HCT116 (cell line): ENCODE data around the gene PAPPA2. TPM values are rescaled to one million over a fixed set of nuclear protein-coding genes. Genes with fewer than 3 reads are reported as not detected.

Experiments used
- ATAC-seq: fragments of 200-7000 bp; cut with Tn5 transposase; 2 replicates; pipeline ENCODE4 v1.9.1; 2020; ENCODE audit warnings: mild to moderate bottlenecking, moderate library complexity
- BruUV-seq: library from RNA; stranded (reverse); fragments of 400-500 nt; replicated peaks from 2 replicates; lab custom pipeline; 2021; lab: Mats Ljungman, UMichigan
- CTCF ChIA-PET: fragments of 300-600 bp; sonication (Branson Sonifier 250); formaldehyde crosslinking; loops from one replicate; lab custom pipeline; 2021; ENCODE audit warnings: antibody characterized with exemption; lab: Charles Lee
- POLR2A ChIA-PET: fragments of 300-600, 350-600 bp; sonication (Branson Sonifier 250); formaldehyde crosslinking; loops from one replicate; lab custom pipeline; 2021; ENCODE audit warnings: antibody characterized with exemption; lab: Charles Lee
- RAD21 ChIA-PET, 2 experiments: fragments of 300-600 bp; sonication (Branson Sonifier 250); formaldehyde crosslinking; loops; one replicate each; lab custom pipeline; 2023; ENCODE audit warnings: low total read pairs in 2 of 2; ENCODE audit not compliant: uncharacterized antibody in 2 of 2, unreplicated experiment in 2 of 2, low non-redundant PET in 1 of 2; lab: Charles Lee
- DNase-seq: peaks from one replicate; pipeline ENCODE4 v3.0.0-alpha.2; 2010; ENCODE audit warnings: low read depth, low spot score
- H2AFZ ChIP-seq: fragments of 200-600 bp; shearing (Covaris generic), sonication (generic); 2 replicates; pipeline ENCODE4 v1.6.1; 2017; ENCODE audit warnings: low read depth, mixed run types, mixed read lengths, antibody characterized with exemption, low read length; ENCODE audit not compliant: poor library complexity, severe bottlenecking
- H3K27ac ChIP-seq: 2 replicates; pipeline ENCODE4 v1.5.1; 2012; ENCODE audit warnings: low read depth, low read length
- H3K27me3 ChIP-seq: fragments of 200-600 bp; sonication (generic); 2 replicates; pipeline ENCODE4 v1.6.1; 2016; ENCODE audit warnings: mixed run types, low read length, mixed read lengths; ENCODE audit not compliant: insufficient read depth
- H3K36me3 ChIP-seq, 2 experiments: fragments of 200-500 bp in 1 of 2; fragments of 200-600 bp in 1 of 2; sonication (Bioruptor generic) in 1 of 2; sonication (generic) in 1 of 2; 2 replicates each; pipeline versions ENCODE4 v1.5.1 to v1.6.1; 2014 to 2016; ENCODE audit warnings: low read length in 2 of 2, inconsistent platforms in 1 of 2, mixed read lengths in 1 of 2, mixed run types in 1 of 2; ENCODE audit not compliant: insufficient read depth in 2 of 2, control insufficient read depth in 1 of 2
- H3K4me1 ChIP-seq, 2 experiments: fragments of 200-600 bp in 1 of 2; sonication (generic) in 1 of 2; 2 replicates each; pipeline versions ENCODE4 v1.5.1 to v1.6.1; 2012 to 2017; ENCODE audit warnings: low read length in 2 of 2, inconsistent platforms in 1 of 2, mild to moderate bottlenecking in 1 of 2, mixed read lengths in 1 of 2, mixed run types in 1 of 2, moderate library complexity in 1 of 2; ENCODE audit not compliant: insufficient read depth in 2 of 2, control insufficient read depth in 1 of 2
- H3K4me2 ChIP-seq: fragments of 200-600 bp; sonication (generic); 2 replicates; pipeline ENCODE4 v1.6.1; 2017; ENCODE audit warnings: mixed run types, low read length, mixed read lengths
- H3K4me3 ChIP-seq, 2 experiments: fragments of 200-600 bp in 1 of 2; sonication (generic) in 1 of 2; replicated peaks in 1 of 2; 2 replicates each; pipeline ENCODE4 v1.5.1; 2011 to 2016; ENCODE audit warnings: low read length in 2 of 2, control low read depth in 1 of 2, low read depth in 1 of 2, mild to moderate bottlenecking in 1 of 2, mixed read lengths in 1 of 2, mixed run types in 1 of 2
- H3K79me2 ChIP-seq: fragments of 200-600 bp; sonication (generic); 2 replicates; pipeline ENCODE4 v1.6.1; 2017; ENCODE audit warnings: mild to moderate bottlenecking, mixed run types, low read length, moderate library complexity, mixed read lengths; ENCODE audit not compliant: insufficient read depth
- H3K9ac ChIP-seq: fragments of 200-600 bp; sonication (generic); 2 replicates; pipeline ENCODE4 v1.6.1; 2016; ENCODE audit warnings: low read length, mixed read lengths
- H3K9me2 ChIP-seq: fragments of 200-600 bp; sonication (generic), shearing (Covaris generic); 2 replicates; pipeline ENCODE4 v1.6.1; 2017; ENCODE audit warnings: mixed run types, mild to moderate bottlenecking, moderate library complexity; ENCODE audit not compliant: insufficient read depth
- H3K9me3 ChIP-seq, 2 experiments: fragments of 200-500 bp in 1 of 2; fragments of 200-600 bp in 1 of 2; sonication (Bioruptor generic) in 1 of 2; sonication (generic) in 1 of 2; 2 replicates each; pipeline ENCODE4 v1.6.1; 2014 to 2017; ENCODE audit warnings: low read length in 2 of 2, mixed read lengths in 2 of 2, inconsistent platforms in 1 of 2, low read depth in 1 of 2, mild to moderate bottlenecking in 1 of 2, mixed run types in 1 of 2, moderate library complexity in 1 of 2; ENCODE audit not compliant: control insufficient read depth in 1 of 2, insufficient read depth in 1 of 2
- H4K20me1 ChIP-seq: fragments of 200-600 bp; sonication (generic), shearing (Covaris generic); 2 replicates; pipeline ENCODE4 v1.6.1; 2017; ENCODE audit warnings: mixed run types, mild to moderate bottlenecking, moderate library complexity; ENCODE audit not compliant: insufficient read depth
- EGR1 ChIP-seq: IDR thresholded peaks from 2 replicates; pipeline ENCODE4 v1.6.1; 2012; ENCODE audit warnings: low read depth
- ELF1 ChIP-seq: IDR thresholded peaks from 2 replicates; pipeline ENCODE4 v1.6.1; 2012; ENCODE audit warnings: low read depth, borderline replicate concordance
- JUND ChIP-seq: IDR thresholded peaks from 2 replicates; pipeline ENCODE4 v1.6.1; 2012
- RAD21 ChIP-seq: IDR thresholded peaks from 2 replicates; pipeline ENCODE4 v1.6.1; 2012; ENCODE audit warnings: low read depth, mild to moderate bottlenecking
- SP1 ChIP-seq: IDR thresholded peaks from 2 replicates; pipeline ENCODE4 v1.6.1; 2012; ENCODE audit warnings: low read depth
- intact Hi-C: fragments of 100-400 bp; cut with micrococcal nuclease; formaldehyde crosslinking; loops from 2 replicates; pipeline ENCODE4 v1.10.0; 2022
- total RNA-seq: library from RNA; stranded (reverse); gene quantifications from one replicate; pipeline ENCODE4 v1.2.1, GENCODE V29; 2021; ENCODE audit not compliant: unreplicated experiment
- TF ChIP-seq, protein P1 (sequence below): IDR thresholded peaks from 2 replicates; pipeline ENCODE4 v1.6.1; 2011; ENCODE audit warnings: mild to moderate bottlenecking, low read length, moderate library complexity; ENCODE audit not compliant: insufficient replicate concordance; ENCODE audit errors: extremely low read depth

Gene PAPPA2
- total RNA-seq, 1 experiment from 2014 or later: not detected

DNA sequence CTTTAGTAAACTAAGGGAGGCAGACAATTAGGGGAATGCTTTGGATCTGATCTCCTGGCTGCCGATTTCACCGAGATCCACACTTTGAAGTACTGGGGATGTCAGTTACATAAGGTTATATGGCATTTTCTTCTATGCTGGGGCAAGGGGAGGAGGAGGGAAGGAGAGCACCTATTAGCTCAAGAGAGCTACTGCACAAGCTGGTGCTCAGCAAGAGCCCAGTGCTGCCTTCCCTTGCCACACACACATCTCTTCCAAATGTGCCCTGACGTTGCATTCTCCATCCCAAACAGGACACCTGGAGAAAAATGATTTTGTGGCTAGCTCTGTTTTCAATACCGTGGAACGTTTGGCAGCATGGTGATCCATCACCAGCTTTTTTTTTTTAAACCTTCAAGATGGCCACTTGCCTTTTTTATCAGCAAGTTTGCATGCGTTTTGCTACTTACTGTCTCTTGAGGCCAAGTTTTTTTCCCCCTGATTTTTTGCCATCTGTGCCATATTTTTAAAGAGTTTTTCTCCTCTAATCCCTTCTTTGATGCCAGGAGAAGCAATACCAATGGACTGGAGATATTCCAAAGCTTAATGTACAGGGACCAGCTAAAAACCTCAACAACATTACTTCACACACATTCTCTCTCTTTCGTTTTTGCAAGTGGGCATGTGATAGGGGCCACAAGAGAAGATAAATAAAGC is 66.6 kb downstream of the PAPPA2 start (continued):
- TF ChIP-seq RAD21: no peak

DNA sequence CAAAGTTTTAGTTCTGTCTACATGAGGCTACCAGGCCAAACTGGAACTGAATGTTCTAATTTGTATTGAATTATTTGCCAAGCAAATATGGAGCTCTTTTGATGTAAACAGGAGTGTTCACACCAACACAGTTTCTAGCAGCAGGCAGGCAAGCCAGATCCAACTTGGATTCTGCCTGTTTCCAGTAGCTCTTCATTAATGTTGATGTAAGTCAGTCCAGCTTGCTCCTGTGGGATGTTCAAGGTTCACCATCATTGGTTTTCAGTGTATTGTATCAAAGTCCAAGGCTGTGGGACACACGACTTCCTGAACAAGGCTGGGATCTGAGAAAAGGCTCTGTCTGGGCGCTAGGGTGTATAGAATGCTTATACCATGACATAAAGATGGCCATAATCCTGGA is 68.1 kb downstream of the PAPPA2 start:
- no TSS peak for BruUV-seq
- TF ChIP-seq JUND: no peak
- CTCF ChIA-PET: no interaction called here

DNA sequence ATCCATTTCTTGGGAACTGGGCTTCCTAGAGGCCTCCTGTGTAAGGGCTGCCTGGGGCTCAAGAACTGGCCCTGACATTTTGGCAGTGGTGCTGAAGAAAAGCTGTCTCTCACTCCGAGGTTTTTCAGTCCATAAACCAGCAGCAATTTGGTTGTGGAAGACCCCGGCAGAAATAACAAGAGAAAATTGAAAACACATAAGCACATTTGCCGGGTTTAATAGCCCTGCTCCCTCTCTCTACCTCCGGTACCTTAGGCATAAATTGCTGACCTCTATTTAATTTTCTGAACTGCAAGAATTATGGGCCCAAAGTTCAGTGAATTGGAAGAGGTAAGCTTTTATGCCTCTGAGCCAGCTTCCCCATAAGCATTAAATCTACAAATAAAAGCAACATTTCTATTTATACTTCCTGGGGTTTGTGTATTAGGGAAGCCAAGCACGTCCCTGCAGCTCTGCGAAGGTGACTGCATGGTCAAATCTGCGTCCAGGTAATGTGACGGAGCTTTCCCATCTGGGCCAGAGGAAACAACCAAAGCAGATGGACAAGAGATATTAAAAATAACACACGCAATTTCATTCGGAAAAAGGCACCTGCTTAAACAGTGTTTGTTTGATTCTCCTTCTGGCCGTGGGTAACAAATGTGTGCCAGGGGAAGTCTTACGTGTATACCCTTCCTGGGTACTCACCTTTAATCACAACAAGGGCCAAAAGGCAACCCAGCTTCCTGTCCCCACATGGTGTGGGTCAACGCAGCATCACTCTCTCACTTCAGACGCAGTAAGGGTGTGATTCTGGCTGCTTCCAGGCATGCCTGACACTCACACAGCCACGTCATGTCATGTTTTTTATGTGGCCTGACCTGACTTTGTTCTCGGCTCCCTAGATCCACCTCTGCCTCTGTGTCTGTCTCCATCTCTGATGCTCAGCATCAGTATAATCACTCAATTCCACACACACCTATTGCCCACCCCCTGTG is 69.2 kb downstream of the PAPPA2 start:
- CTCF ChIA-PET: no interaction called here

More for the DNA sequence above, 68.1 kb downstream of the PAPPA2 start:
- Histone ChIP-seq H4K20me1 (no peaks in the 10 kb centered on the region; the same call in 1 of the 2 replicates), H3K4me1 (no peaks in the 10 kb centered on the region), H3K36me3 (no peaks in the 10 kb centered on the region), H3K9me2 (no peaks in the 10 kb centered on the region), H2AFZ (no peak overlapping the region), H3K9me3 (no peaks in the 10 kb centered on the region), H3K9ac (no peak overlapping the region), H3K27ac (no peak overlapping the region), H3K27me3 (peaks cover 41% of the 10 kb centered on the region), H3K4me3 (no peak overlapping the region), H3K79me2 (no peaks in the 10 kb centered on the region), H3K4me2 (no peak overlapping the region)
- ChIA-PET RAD21 (no interaction called here), POLR2A (no interaction called here)
- intact Hi-C loops: no loop called here
- no peak for DNase-seq
- no peak for ATAC-seq

More for the DNA sequence above, 69.2 kb downstream of the PAPPA2 start:
- no TSS peak for BruUV-seq
- RAD21 ChIA-PET: no interaction called here
- no peak for ATAC-seq
- H3K4me2 ChIP-seq: no peak overlapping the region
- no peak overlapping the region for H3K4me3 ChIP-seq
- no peaks in the 10 kb centered on the region for H3K9me3 ChIP-seq
- intact Hi-C loops: no loop called here
- no peaks in the 10 kb centered on the region for H3K36me3 ChIP-seq
- H2AFZ ChIP-seq: no peak overlapping the region
- TF ChIP-seq RAD21 (no peak), SP1 (no peak), EGR1 (no peak), ELF1 (no peak)
- TF ChIP-seq, protein P1, sequence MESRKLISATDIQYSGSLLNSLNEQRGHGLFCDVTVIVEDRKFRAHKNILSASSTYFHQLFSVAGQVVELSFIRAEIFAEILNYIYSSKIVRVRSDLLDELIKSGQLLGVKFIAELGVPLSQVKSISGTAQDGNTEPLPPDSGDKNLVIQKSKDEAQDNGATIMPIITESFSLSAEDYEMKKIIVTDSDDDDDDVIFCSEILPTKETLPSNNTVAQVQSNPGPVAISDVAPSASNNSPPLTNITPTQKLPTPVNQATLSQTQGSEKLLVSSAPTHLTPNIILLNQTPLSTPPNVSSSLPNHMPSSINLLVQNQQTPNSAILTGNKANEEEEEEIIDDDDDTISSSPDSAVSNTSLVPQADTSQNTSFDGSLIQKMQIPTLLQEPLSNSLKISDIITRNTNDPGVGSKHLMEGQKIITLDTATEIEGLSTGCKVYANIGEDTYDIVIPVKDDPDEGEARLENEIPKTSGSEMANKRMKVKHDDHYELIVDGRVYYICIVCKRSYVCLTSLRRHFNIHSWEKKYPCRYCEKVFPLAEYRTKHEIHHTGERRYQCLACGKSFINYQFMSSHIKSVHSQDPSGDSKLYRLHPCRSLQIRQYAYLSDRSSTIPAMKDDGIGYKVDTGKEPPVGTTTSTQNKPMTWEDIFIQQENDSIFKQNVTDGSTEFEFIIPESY: no peak
- H3K9ac ChIP-seq: no peak overlapping the region
- peaks cover 41% of the 10 kb centered on the region for H3K27me3 ChIP-seq
- H3K9me2 ChIP-seq: no peaks in the 10 kb centered on the region
- DNase-seq: no peak
- no peaks in the 10 kb centered on the region; the same call in 1 of the 2 replicates for H4K20me1 ChIP-seq
- no peaks in the 10 kb centered on the region for H3K79me2 ChIP-seq
- POLR2A ChIA-PET: no interaction called here
- H3K4me1 ChIP-seq: no peaks in the 10 kb centered on the region
- no peak overlapping the region for H3K27ac ChIP-seq
